Hepatocyte (in vitro differentiated cells): ENCODE measurements around the gene UBE2O. TPM values are rescaled to one million over a fixed set of nuclear protein-coding genes. Genes with fewer than 3 reads are reported as not detected.

Experiments
- DNase-seq: peaks from one replicate; pipeline ENCODE4 v3.0.0-alpha.2; 2016; ENCODE audit warnings: low spot score
- H2AFZ ChIP-seq: fragments of 200-600 bp; sonication (generic); 2 replicates; pipeline ENCODE4 v1.6.0; 2016; ENCODE audit warnings: antibody characterized with exemption, mild to moderate bottlenecking
- H3K27ac ChIP-seq: fragments of 200-600 bp; sonication (generic); 2 replicates; pipeline ENCODE4 v1.5.1; 2016; ENCODE audit warnings: mild to moderate bottlenecking
- H3K27me3 ChIP-seq: fragments of 200-600 bp; sonication (generic); 2 replicates; pipeline ENCODE4 v1.6.1; 2016
- H3K36me3 ChIP-seq: fragments of 200-600 bp; sonication (generic); replicated peaks from 2 replicates; pipeline ENCODE4 v1.5.1; 2016; ENCODE audit warnings: low read depth; ENCODE audit not compliant: insufficient read depth
- H3K4me1 ChIP-seq: fragments of 200-600 bp; sonication (generic); 2 replicates; pipeline ENCODE4 v1.5.1; 2016; ENCODE audit warnings: mild to moderate bottlenecking, moderate library complexity; ENCODE audit not compliant: insufficient read depth
- H3K4me2 ChIP-seq: fragments of 200-600 bp; sonication (generic); 2 replicates; pipeline ENCODE4 v1.6.0; 2016
- H3K4me3 ChIP-seq: fragments of 200-600 bp; sonication (generic); 2 replicates; pipeline ENCODE4 v1.5.1; 2016; ENCODE audit warnings: mild to moderate bottlenecking
- H3K79me2 ChIP-seq: fragments of 200-600 bp; sonication (generic); 2 replicates; pipeline ENCODE4 v1.6.0; 2017; ENCODE audit warnings: mild to moderate bottlenecking
- H3K9me2 ChIP-seq: fragments of 200-600 bp; sonication (generic); replicated peaks from 2 replicates; pipeline ENCODE4 v1.6.0; 2017; ENCODE audit warnings: mild to moderate bottlenecking; ENCODE audit not compliant: insufficient read depth
- H3K9me3 ChIP-seq: fragments of 200-600 bp; sonication (generic); 2 replicates; pipeline ENCODE4 v1.5.1; 2016; ENCODE audit warnings: low read depth, mild to moderate bottlenecking
- H4K20me1 ChIP-seq: fragments of 200-600 bp; sonication (generic); 2 replicates; pipeline ENCODE4 v1.6.0; 2016; ENCODE audit warnings: mild to moderate bottlenecking; ENCODE audit not compliant: insufficient read depth, poor library complexity, severe bottlenecking
- EZH2 ChIP-seq: fragments of 200-600 bp; sonication (generic); IDR thresholded peaks from 2 replicates; pipeline ENCODE4 v1.6.1; 2016; ENCODE audit warnings: antibody characterized with exemption, mild to moderate bottlenecking, borderline replicate concordance
- EZH2phosphoT487 ChIP-seq: fragments of 200-600 bp; sonication (generic); IDR thresholded peaks from one replicate; pipeline ENCODE4 v1.6.1; 2018; ENCODE audit warnings: antibody characterized with exemption, mild to moderate bottlenecking, low read depth, moderate library complexity; ENCODE audit not compliant: unreplicated experiment, severe bottlenecking
- WGBS: methylation state at CpG from one replicate; pipeline ENCODE4 v1.1.6; 2016; ENCODE audit warnings: low lambda C conversion rate; ENCODE audit errors: missing lambda C conversion rate; 5-methylcytosine and 5-hydroxymethylcytosine counted together
- polyA plus RNA-seq: library from polyadenylated mRNA; unstranded; fragments of >200 nt; fragmentation: Nextera tagmentation; extraction: Ambion mirVana; gene quantifications from 2 replicates; pipeline ENCODE4 v1.2.1, GENCODE V29; 2016
- total RNA-seq: library from RNA; depleted of rRNA; stranded (reverse); fragments of >200 nt; gene quantifications from 2 replicates; pipeline ENCODE4 v1.2.3, GENCODE V29; 2014
- TF ChIP-seq, protein P1 (sequence below): fragments of 200-600 bp; sonication (generic); IDR thresholded peaks from 2 replicates; pipeline ENCODE4 v1.5.1; 2016; ENCODE audit warnings: antibody characterized with exemption, mild to moderate bottlenecking; ENCODE audit not compliant: poor library complexity

UBE2O gene
- total and polyA plus RNA-seq, 2 experiments from 2014 or later: 9.7 to 15.2 TPM

- Histone ChIP-seq H3K4me3 (no peak overlapping the region), H3K79me2 (no peaks in the 10 kb centered on the region), H3K27me3 (no peaks in the 10 kb centered on the region), H3K27ac (no peak overlapping the region), H3K4me2 (no peak overlapping the region), H2AFZ (no peak overlapping the region), H4K20me1 (no peaks in the 10 kb centered on the region), H3K4me1 (no peaks in the 10 kb centered on the region), H3K9me2 (no peaks in the 10 kb centered on the region), H3K36me3 (no peaks in the 10 kb centered on the region), H3K9me3 (no peaks in the 10 kb centered on the region)
- DNase-seq: no peak
- 96% methylated on average over 10 of the region's 14 CpGs for WGBS
- no peak for TF ChIP-seq EZH2phosphoT487
- TF ChIP-seq, protein P1, sequence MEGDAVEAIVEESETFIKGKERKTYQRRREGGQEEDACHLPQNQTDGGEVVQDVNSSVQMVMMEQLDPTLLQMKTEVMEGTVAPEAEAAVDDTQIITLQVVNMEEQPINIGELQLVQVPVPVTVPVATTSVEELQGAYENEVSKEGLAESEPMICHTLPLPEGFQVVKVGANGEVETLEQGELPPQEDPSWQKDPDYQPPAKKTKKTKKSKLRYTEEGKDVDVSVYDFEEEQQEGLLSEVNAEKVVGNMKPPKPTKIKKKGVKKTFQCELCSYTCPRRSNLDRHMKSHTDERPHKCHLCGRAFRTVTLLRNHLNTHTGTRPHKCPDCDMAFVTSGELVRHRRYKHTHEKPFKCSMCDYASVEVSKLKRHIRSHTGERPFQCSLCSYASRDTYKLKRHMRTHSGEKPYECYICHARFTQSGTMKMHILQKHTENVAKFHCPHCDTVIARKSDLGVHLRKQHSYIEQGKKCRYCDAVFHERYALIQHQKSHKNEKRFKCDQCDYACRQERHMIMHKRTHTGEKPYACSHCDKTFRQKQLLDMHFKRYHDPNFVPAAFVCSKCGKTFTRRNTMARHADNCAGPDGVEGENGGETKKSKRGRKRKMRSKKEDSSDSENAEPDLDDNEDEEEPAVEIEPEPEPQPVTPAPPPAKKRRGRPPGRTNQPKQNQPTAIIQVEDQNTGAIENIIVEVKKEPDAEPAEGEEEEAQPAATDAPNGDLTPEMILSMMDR: no peak
- TF ChIP-seq EZH2: no peak
Measured at GRCh38 chr17:76474238-76474637, 21.3 kb upstream of the UBE2O start.

GRCh38 chr17:76473541-76473985 lies 20.6 kb upstream of the UBE2O start:
- Histone ChIP-seq H3K27me3 (no peaks in the 10 kb centered on the region), H3K9me3 (no peaks in the 10 kb centered on the region), H3K36me3 (no peaks in the 10 kb centered on the region), H3K4me1 (no peaks in the 10 kb centered on the region), H4K20me1 (no peaks in the 10 kb centered on the region), H3K9me2 (no peaks in the 10 kb centered on the region), H3K4me3 (no peak overlapping the region), H2AFZ (no peak overlapping the region), H3K27ac (no peak overlapping the region), H3K4me2 (no peak overlapping the region), H3K79me2 (no peaks in the 10 kb centered on the region)
- no peak for DNase-seq
- TF ChIP-seq EZH2: no peak
- TF ChIP-seq, protein P1: peak; percentile 16
- WGBS: 86% methylated on average over 18 of the region's 18 CpGs

DNA sequence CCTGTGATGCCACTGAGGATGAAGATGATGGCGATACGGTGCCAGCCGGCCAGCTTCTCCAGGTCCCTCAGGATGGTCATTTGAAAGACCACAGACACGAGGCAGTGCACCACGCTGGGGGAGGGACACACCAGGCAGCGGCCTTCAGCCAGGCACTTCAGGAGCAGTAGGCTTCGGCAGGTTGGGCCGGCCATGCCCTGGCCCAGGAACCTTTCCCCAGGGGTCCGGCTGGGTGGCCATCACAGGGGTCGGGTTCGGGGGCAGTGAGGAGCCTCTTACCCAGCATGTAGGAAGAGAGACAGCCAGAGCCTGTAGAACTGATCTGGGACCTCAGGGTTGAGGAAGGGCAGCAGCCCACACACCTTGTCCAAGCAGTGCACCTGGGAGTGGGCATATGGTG lies 19.8 kb upstream of the UBE2O start:
- H3K27me3 ChIP-seq: no peaks in the 10 kb centered on the region
- no peak for DNase-seq
- H3K9me2 ChIP-seq: no peaks in the 10 kb centered on the region
- no peaks in the 10 kb centered on the region for H4K20me1 ChIP-seq
- H3K36me3 ChIP-seq: no peaks in the 10 kb centered on the region
- no peaks in the 10 kb centered on the region for H3K79me2 ChIP-seq
- TF ChIP-seq EZH2phosphoT487: no peak
- TF ChIP-seq, protein P1: no peak
- TF ChIP-seq EZH2: no peak
- H2AFZ ChIP-seq: no peak overlapping the region
- H3K27ac ChIP-seq: no peak overlapping the region
- no peaks in the 10 kb centered on the region for H3K4me1 ChIP-seq
- H3K4me3 ChIP-seq: no peak overlapping the region
- H3K9me3 ChIP-seq: no peaks in the 10 kb centered on the region
- no peak overlapping the region for H3K4me2 ChIP-seq
- WGBS: 95% methylated on average over 11 of the region's 11 CpGs

GRCh38 chr17:76472258-76472645 lies 19.3 kb upstream of the UBE2O start:
- Histone ChIP-seq H3K9me2 (no peaks in the 10 kb centered on the region), H3K4me1 (peaks cover 4% of the 10 kb centered on the region), H3K9me3 (no peaks in the 10 kb centered on the region), H3K4me2 (no peak overlapping the region), H3K27ac (no peak overlapping the region), H3K4me3 (no peak overlapping the region), H3K79me2 (no peaks in the 10 kb centered on the region), H3K36me3 (no peaks in the 10 kb centered on the region), H3K27me3 (no peaks in the 10 kb centered on the region), H4K20me1 (no peaks in the 10 kb centered on the region), H2AFZ (no peak overlapping the region)
- 89% methylated on average over 15 of the region's 15 CpGs for WGBS
- TF ChIP-seq, protein P1: no peak
- TF ChIP-seq EZH2: no peak
- TF ChIP-seq EZH2phosphoT487: no peak
- no peak for DNase-seq
